Embryonic facial prominence (tissue), 1 donor: ENCODE results near the gene PPM1E.
"Not testable (repeated sequence)": the region's sequence is repeated elsewhere in the genome, so short reads cannot be mapped to it uniquely, and the experiment has no call there.

ENCODE experiments used
- DNase-seq: peaks from one replicate; pipeline ENCODE4 v3.0.0-alpha.2; 2016; ENCODE audit errors: extremely low spot score

Gene PPM1E

DNA sequence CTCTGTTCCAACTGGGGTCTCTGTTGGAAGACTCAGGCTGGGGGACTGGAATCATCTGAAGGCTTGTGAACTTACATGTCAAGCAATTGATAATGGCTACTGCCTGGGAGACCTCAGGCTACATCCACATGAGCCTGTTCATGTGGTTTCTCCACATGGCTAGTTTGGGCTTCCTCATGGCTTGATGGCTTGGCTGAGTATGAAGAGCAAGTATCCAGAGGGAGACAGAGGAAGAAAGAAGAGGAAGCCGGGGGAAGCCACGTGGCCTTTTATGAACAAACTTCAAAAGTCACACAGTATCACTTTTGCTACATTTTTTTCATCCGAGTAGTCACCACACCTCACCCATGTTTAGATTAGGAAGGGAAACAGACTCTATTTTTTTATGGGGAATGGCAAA is 192.2 kb downstream of the PPM1E start:
- no peak for DNase-seq

- DNase-seq: not testable (repeated sequence)
These were observed 198.7 kb downstream of the PPM1E start for GRCh38 chr17:58954358-58954757.

- DNase-seq: no peak
These were observed 201.5 kb downstream of the PPM1E start for GRCh38 chr17:58956997-58957724.

DNA sequence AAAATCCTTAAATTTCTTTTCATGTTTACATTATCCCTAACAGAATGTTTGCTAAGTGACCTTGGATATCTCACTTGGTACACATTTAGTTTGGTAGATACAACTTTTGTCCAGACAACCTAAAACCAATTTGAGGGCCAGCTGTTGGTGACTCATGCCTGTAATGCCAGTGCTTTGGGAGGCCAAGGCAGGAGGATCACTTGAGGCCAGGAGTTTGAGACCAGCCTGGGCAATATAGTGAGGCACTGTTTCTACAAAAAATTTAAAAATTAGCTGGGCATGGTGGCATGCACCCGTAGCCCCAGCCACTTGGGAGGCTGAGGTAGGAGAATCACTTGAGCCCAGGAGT is 202.0 kb downstream of the PPM1E start:
- DNase-seq: not testable (repeated sequence)

- no peak for DNase-seq
These were observed 204.4 kb downstream of the PPM1E start for GRCh38 chr17:58960068-58960467.

- DNase-seq: no peak
These were observed 209.6 kb downstream of the PPM1E start for GRCh38 chr17:58965221-58965620.

DNA sequence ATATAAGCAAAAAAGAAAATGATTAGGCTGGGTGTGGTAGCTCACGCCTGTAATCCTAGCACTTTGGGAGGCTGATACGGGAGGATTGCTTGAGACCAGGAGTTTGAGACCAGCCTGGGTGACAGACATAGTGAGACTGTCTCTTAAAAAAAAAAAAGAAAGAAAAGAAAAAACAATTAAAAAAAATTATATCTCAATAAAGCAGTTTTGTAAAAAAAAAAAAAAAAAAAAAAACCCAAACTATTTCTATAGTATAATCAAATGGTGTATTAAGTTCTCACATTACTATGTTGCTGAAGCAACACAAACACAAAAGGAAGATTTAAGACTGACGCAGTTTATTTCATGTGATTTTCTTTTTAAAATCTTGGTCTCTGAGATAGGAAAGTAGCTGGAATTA is 210.6 kb downstream of the PPM1E start:
- no peak for DNase-seq

DNA sequence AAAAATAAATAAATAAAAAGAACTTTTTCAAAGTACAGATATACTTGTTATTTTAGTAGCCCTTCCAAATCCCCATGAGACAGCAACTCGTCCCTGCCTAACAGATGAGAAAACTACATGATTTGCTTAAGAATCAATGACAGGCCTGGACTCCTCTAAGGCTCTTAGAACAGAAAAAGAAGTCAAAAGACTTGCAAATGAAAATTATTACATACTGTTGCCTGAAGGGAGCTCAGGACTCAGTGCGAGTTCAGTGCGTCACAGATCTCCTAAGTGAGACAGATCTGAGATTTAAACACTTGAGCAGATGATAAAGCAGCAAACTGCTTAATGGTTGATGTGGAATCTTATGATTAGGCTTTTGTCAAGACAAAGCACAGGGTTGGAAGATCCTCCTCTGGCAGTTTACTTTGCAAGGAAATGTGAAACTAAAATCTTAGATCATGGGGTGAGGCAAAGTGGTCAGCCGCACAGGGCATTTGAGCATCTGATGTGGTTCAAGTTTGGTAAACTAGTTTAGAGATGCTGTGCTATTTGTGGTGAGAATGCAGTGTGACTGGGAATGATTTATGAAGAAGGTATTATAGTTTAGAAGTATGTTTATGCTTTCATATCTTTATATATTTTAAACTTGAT is 212.9 kb downstream of the PPM1E start:
- no peak for DNase-seq

DNA sequence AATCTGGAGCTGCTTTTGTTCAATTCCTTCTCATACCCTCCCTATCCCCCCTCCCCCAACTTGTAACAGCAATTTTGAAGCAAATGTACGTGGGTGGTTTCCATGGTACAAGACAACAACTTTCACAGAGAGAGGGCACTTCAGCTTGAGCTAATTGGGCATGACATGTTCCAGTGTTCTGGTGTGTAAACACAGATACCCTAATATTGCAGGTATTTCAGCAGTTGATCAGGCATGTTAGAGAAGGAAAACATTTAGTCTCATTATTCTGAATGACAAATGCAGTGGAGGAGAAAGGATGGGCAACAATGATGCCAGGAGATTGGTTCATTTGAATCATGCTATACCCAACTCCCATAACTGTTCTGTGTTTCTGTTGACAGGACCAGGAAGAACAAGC is 213.5 kb downstream of the PPM1E start:
- no peak for DNase-seq

DNA sequence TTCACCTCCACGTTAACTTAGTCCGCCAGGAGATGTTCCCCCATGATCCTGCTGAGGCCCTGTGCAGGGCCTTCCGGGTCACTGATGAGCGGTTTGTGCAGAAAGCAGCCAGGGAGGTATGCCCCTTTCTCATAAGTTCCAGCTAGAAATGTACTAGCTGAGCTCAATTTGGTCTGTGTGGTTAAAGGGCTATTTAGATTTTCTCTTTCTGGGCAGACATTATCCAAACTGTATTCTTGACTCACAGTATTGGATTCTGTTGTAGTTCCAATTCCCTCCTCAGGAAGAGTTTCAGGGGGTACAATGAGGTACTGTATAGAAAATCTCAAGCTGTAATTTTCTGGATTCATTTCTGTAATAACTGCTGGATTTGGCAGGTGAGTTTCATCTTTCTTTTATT is 214.0 kb downstream of the PPM1E start:
- DNase-seq: no peak

GRCh38 chr17:58970609-58971450 is 215.2 kb downstream of the PPM1E start:
- DNase-seq: no peak

DNA sequence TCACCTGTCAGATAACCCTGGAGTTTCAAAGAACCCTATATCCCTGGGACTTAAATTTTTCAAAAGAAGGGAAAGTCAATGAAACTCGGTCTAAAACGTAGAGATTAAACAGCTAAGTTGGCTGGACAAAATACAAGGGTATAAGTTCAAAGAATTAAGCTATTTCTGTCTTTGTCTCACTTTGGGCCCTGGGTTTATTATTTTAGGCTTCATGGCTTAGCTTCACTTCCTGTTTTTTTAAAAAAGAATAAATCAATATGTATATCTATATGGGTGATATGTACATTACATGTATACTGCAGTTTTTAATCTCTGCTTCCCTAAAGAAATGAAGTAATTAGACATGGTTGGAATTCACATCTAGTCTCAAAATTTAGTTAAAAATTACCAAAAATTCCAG is 218.7 kb downstream of the PPM1E start:
- no peak for DNase-seq

DNA sequence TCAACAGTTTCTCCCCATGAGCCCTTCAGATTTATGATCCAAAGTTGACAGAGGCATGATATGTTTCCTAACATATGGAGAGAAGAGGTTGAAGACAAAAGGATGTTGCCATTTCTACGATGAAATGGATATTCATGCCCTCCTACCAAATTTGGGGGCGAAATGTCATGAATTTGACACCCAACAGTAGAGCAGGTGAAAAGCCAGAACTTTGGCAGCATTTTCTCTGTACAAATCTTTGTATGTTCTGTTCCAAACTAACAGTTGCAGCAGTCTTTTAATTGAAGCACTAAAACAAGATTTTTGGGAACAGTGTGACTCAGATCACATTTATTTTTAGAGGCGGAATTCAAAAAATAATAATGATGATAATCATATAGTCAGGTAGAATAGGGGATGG is 220.9 kb downstream of the PPM1E start:
- no peak for DNase-seq

- DNase-seq: no peak
These were observed 225.2 kb downstream of the PPM1E start for GRCh38 chr17:58980706-58981481.

DNA sequence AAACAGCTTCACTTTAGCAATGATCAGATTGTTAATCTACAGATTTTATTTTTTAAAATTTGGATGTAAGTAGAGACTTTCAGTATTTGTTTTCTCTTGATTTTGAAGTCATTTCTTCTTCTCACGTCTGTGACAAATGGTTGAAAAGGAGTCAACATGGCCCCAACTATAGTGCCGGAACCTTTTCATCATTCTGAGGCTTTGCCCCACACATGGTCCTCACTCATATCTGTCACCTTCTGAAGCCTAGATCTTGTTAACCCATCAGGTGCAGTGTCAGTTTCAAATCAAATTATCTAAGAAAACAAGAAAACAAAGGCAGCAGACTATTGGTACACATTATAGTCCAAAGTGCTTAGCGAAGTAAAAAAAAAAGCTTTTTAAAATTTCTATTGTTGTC is 227.0 kb downstream of the PPM1E start:
- DNase-seq: no peak

DNA sequence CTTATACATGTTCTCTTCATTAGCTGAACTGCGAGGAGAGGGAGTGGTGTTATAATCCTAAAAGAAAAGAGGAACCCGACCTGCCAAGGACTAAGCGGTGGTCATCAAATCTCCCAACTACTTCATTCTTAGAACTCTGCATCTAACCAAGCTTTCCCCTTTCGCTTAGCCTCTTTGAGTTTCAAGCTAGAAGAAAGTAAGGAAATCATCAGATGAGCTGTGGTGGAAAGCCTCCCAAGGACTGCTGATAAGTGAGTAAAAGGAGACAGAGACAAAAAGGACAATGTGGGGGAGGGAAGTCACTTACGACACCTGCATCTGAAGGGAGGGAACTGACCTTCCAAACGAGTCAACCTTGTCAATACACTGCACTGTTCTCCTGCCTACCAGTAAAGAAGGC is 229.7 kb downstream of the PPM1E start:
- no peak for DNase-seq

- DNase-seq: no peak
These were observed 230.3 kb downstream of the PPM1E start for GRCh38 chr17:58985971-58986370.

DNA sequence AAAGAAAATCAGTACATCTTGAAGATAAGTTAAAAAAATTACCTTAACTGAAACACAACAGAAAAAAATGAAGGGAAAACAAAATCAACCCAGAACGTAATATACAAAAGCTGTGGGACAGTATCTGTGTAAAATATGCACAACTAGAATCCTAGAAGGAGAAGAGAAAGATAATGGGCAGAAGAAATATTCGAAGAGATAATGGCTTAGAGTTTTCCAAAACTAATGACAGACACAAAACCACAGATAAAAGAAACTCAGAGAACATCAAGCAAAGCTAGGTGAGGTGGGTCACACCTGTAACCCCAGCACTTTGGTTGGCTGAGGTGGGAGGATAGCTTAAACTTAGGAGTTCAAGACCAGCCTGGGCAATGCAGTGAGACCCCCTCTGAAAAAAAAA is 234.0 kb downstream of the PPM1E start:
- DNase-seq: no peak

DNA sequence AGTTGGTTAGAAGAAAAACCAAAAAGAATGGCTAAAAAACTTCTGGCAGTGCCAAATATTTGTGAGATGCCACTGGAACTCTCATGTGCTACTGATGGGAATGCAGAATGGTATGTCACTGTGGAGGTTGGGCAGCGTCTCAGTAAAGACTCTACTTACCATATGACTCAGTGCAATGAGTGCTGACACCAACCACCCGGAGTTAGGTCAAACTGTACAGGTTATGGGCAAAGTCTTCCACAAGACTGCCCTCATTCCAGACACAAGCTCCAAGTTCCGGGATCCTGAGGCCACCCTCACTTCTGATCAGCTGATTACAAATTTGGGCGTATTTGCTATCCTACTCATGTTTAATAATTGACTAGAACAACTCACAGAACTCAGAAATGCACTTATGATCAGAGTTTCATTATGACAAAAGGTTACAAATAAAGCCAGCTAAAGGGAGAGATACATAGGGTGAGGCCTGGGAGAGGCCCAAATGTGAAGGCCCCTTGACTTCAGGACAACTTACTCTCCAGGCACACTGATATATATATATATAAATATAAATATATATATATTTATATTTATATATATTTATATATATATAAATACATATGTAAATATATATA is 236.2 kb downstream of the PPM1E start:
- DNase-seq: no peak

- DNase-seq: no peak
These were observed 237.7 kb downstream of the PPM1E start for GRCh38 chr17:58993311-58993710.

GRCh38 chr17:58995247-58995940 is 239.7 kb downstream of the PPM1E start:
- DNase-seq: no peak
